Measurements from ENCODE around the gene ECD.

GRCh38 chr10:73186266-73186665 lies 18.5 kb upstream of the ECD start:
- TF ChIP-seq MAX (IDR thresholded peaks at IDR 0.05) (no peak), TAF1 (IDR thresholded peaks at IDR 0.05; ENCODE audit: low read depth) (no peak)

Data from Ishikawa (cell line).